Left lung (tissue), 10 donors: Measurements from ENCODE around the gene SHISA5. TPM values are rescaled to one million over a fixed set of nuclear protein-coding genes. Genes with fewer than 3 reads are reported as not detected.
"Not testable (repeated sequence)": the region's sequence is repeated elsewhere in the genome, so short reads cannot be mapped to it uniquely, and the experiment has no call there.

Source experiments
- ATAC-seq: fragments of 200-7000 bp; cut with Tn5 transposase; one replicate; pipeline ENCODE4 v1.9.1; 2020; ENCODE audit warnings: moderate library complexity
- DNase-seq, 4 donors: peaks; one replicate each; pipeline ENCODE4 v3.0.0-alpha.2; 2013 to 2020
- H3K27ac ChIP-seq, 2 donors: fragments of 200-600 bp; sonication (generic) in 1 of 2; one replicate each; pipeline versions ENCODE4 v1.5.0 to v1.8.0; 2020 to 2021
- H3K27me3 ChIP-seq, 2 donors: fragments of 200-600 bp; sonication (generic) in 1 of 2; one replicate each; pipeline versions ENCODE4 v1.5.0 to v1.8.0; 2020 to 2021
- H3K36me3 ChIP-seq, 2 donors: fragments of 200-600 bp; sonication (generic) in 1 of 2; one replicate each; pipeline versions ENCODE4 v1.5.0 to v1.8.0; 2020 to 2021
- H3K4me1 ChIP-seq, 2 donors: fragments of 200-600 bp; one replicate each; pipeline ENCODE4 v1.8.0; 2021
- H3K4me3 ChIP-seq, 2 donors: fragments of 200-600 bp; sonication (generic) in 1 of 2; one replicate each; pipeline versions ENCODE4 v1.5.0 to v1.8.0; 2020 to 2021; ENCODE audit warnings: mild to moderate bottlenecking in 1 of 2
- H3K9me3 ChIP-seq, 2 donors: fragments of 200-600 bp; sonication (generic) in 1 of 2; one replicate each; pipeline versions ENCODE4 v1.5.0 to v1.8.0; 2020 to 2021
- CTCF ChIP-seq, 2 donors: fragments of 200-600 bp; sonication (generic) in 1 of 2; IDR thresholded peaks; one replicate each; pipeline versions ENCODE4 v1.5.0 to v1.8.0; 2021; ENCODE audit warnings: antibody characterized with exemption in 2 of 2
- intact Hi-C, 2 donors: fragments of 100-400 bp; cut with DNase I; formaldehyde crosslinking; loops; one replicate each; pipeline versions ENCODE4 v1.11.2 to v1.14.2; 2022
- polyA plus RNA-seq, 6 donors: library from polyadenylated mRNA; unstranded; fragments of 120-200 nt; gene quantifications; one replicate each; pipeline ENCODE4 v1.2.1, GENCODE V29; 2013; ENCODE audit not compliant: insufficient read length in 6 of 6
- total RNA-seq, 2 donors: library from RNA; stranded (reverse); fragmentation: NEBNext Ultra II Directional; extraction: Animal tissue kit (Norgen Biotek cat#: 25700); gene quantifications; one replicate each; pipeline ENCODE4 v1.2.1, GENCODE V29; 2021
- donor health status: DM: no; HTN: yes; CAD: no.
- donor health status: DM: no; HTN: no; CAD: no.

The SHISA5 gene
- total and polyA plus RNA-seq, 8 donors, result 99.2 to 206 (median 114) TPM

GRCh38 chr3:48478626-48479555 is 25.1 kb downstream of the SHISA5 start:
- peaks cover 0 to 36% of the 10 kb centered on the region in 2 donors for H3K36me3 ChIP-seq
- DNase-seq, result no peak
- TF ChIP-seq CTCF (IDR thresholded peaks at IDR 0.05), result no peak
- no peak for ATAC-seq
- H3K27ac ChIP-seq, result peak overlapping the region in 1 of 2 donors; percentile 23
- intact Hi-C loops, result no loop called here
- no peaks in the 10 kb centered on the region for H3K27me3 ChIP-seq
- peaks cover 0 to 9% of the 10 kb centered on the region in 2 donors for H3K4me1 ChIP-seq
- H3K4me3 ChIP-seq, result no peak overlapping the region
- no peaks in the 10 kb centered on the region for H3K9me3 ChIP-seq

- peak overlapping the region in 1 of 2 donors; percentile 23 for H3K27ac ChIP-seq
- peaks cover 0 to 36% of the 10 kb centered on the region in 2 donors for H3K36me3 ChIP-seq
- ATAC-seq (no peak), DNase-seq (no peak)
- no peak for TF ChIP-seq CTCF (IDR thresholded peaks at IDR 0.05)
- intact Hi-C loops, result no loop called here
- peaks cover 5 to 18% of the 10 kb centered on the region in 2 donors for H3K4me1 ChIP-seq
- no peaks in the 10 kb centered on the region for H3K9me3 ChIP-seq
- no peak overlapping the region for H3K4me3 ChIP-seq
- no peaks in the 10 kb centered on the region for H3K27me3 ChIP-seq
These were observed 25.9 kb downstream of the SHISA5 start for GRCh38 chr3:48477959-48478520.

GRCh38 chr3:48476426-48477053 is 27.4 kb downstream of the SHISA5 start:
- no peak overlapping the region for H3K4me3 ChIP-seq
- no peak for ATAC-seq
- H3K9me3 ChIP-seq, result no peaks in the 10 kb centered on the region
- no peaks in the 10 kb centered on the region for H3K27me3 ChIP-seq
- peaks cover 14 to 31% of the 10 kb centered on the region in 2 donors for H3K4me1 ChIP-seq
- intact Hi-C loops, result no loop called here
- H3K36me3 ChIP-seq, result peaks cover 0 to 36% of the 10 kb centered on the region in 2 donors
- TF ChIP-seq CTCF (IDR thresholded peaks at IDR 0.05), result no peak
- no peak overlapping the region for H3K27ac ChIP-seq
- DNase-seq, result no peak

- Histone ChIP-seq H3K9me3 (no peaks in the 10 kb centered on the region), H3K27ac (no peak overlapping the region), H3K27me3 (no peaks in the 10 kb centered on the region), H3K4me1 (peaks cover 16 to 44% of the 10 kb centered on the region in 2 donors), H3K36me3 (peaks cover 0 to 39% of the 10 kb centered on the region in 2 donors), H3K4me3 (no peak overlapping the region)
- no peak for TF ChIP-seq CTCF (IDR thresholded peaks at IDR 0.05)
- ATAC-seq (no peak), DNase-seq (no peak)
- intact Hi-C loops, result no loop called here
These were observed 28.8 kb downstream of the SHISA5 start for GRCh38 chr3:48475188-48475587.

- no peaks in the 10 kb centered on the region for H3K27me3 ChIP-seq
- peaks cover 0 to 45% of the 10 kb centered on the region in 2 donors for H3K36me3 ChIP-seq
- no peaks in the 10 kb centered on the region for H3K9me3 ChIP-seq
- no peak overlapping the region for H3K4me3 ChIP-seq
- DNase-seq (no peak), ATAC-seq (no peak)
- H3K4me1 ChIP-seq, result peaks cover 20 to 47% of the 10 kb centered on the region in 2 donors
- H3K27ac ChIP-seq, result no peak overlapping the region
- intact Hi-C loops, result no loop called here
- TF ChIP-seq CTCF (IDR thresholded peaks at IDR 0.05), result no peak
These were observed 29.4 kb downstream of the SHISA5 start for GRCh38 chr3:48474619-48475018.

- H3K4me3 ChIP-seq, ATAC-seq, H3K9me3 ChIP-seq, H3K27me3 ChIP-seq, DNase-seq, intact Hi-C loops: not testable (repeated sequence)
- H3K4me1 ChIP-seq, result peaks cover 22 to 49% of the 10 kb centered on the region in 2 donors
- peak overlapping the region; percentile 93 to 97 for H3K27ac ChIP-seq
- peaks cover 0 to 51% of the 10 kb centered on the region in 2 donors for H3K36me3 ChIP-seq
These were observed 29.9 kb downstream of the SHISA5 start for GRCh38 chr3:48474031-48474430.
